GM23338 (cell line): ENCODE results near the gene DCAF7. TPM values are rescaled to one million over a fixed set of nuclear protein-coding genes. Genes with fewer than 3 reads are reported as not detected.

Experiments used
- ATAC-seq: fragments of 200-7000 bp; cut with Tn5 transposase; 3 replicates; pipeline ENCODE4 v1.9.1; 2020
- DNase-seq: peaks from one replicate; pipeline ENCODE4 v3.0.0-alpha.2; 2015; ENCODE audit warnings: low spot score
- H2AFZ ChIP-seq: fragments of 200-600 bp; sonication (generic); 2 replicates; pipeline ENCODE4 v1.8.0; 2016; ENCODE audit warnings: antibody characterized with exemption, mild to moderate bottlenecking, moderate library complexity
- H3F3A ChIP-seq: fragments of 200-600 bp; sonication (generic); replicated peaks from 2 replicates; pipeline ENCODE4 v1.8.0; 2017; ENCODE audit warnings: antibody characterized with exemption, mixed run types, low read depth
- H3K27ac ChIP-seq: fragments of 200-600 bp; sonication (generic); 2 replicates; pipeline ENCODE4 v1.6.1; 2016; ENCODE audit warnings: low read depth
- H3K27me3 ChIP-seq: fragments of 200-600 bp; sonication (generic); 2 replicates; pipeline ENCODE4 v1.8.0; 2016; ENCODE audit warnings: mild to moderate bottlenecking, mixed run types, moderate library complexity; ENCODE audit not compliant: insufficient read depth
- H3K36me3 ChIP-seq: fragments of 200-600 bp; sonication (generic); 2 replicates; pipeline ENCODE4 v1.8.0; 2016; ENCODE audit warnings: mild to moderate bottlenecking; ENCODE audit not compliant: insufficient read depth
- H3K4me1 ChIP-seq: fragments of 200-600 bp; sonication (generic); 2 replicates; pipeline ENCODE4 v1.8.0; 2016; ENCODE audit warnings: mild to moderate bottlenecking, moderate library complexity; ENCODE audit not compliant: insufficient read depth
- H3K4me2 ChIP-seq: fragments of 200-600 bp; sonication (generic); 2 replicates; pipeline ENCODE4 v1.7.1; 2017; ENCODE audit warnings: mixed run types
- H3K4me3 ChIP-seq: fragments of 200-600 bp; sonication (generic); 2 replicates; pipeline ENCODE4 v1.6.1; 2016; ENCODE audit warnings: mixed run types
- H3K79me2 ChIP-seq: fragments of 200-600 bp; sonication (generic); replicated peaks from 2 replicates; pipeline ENCODE4 v1.8.0; 2017; ENCODE audit warnings: mild to moderate bottlenecking; ENCODE audit not compliant: insufficient read depth
- H3K9me2 ChIP-seq: fragments of 200-600 bp; sonication (generic); 2 replicates; pipeline ENCODE4 v1.8.0; 2017; ENCODE audit not compliant: insufficient read depth
- H4K20me1 ChIP-seq: fragments of 200-600 bp; sonication (generic); replicated peaks from 2 replicates; pipeline ENCODE4 v1.8.0; 2017; ENCODE audit warnings: mild to moderate bottlenecking; ENCODE audit not compliant: insufficient read depth
- H3K27ac Mint-ChIP-seq: 2 replicates; pipeline ENCODE4 v1.8.0; 2020; ENCODE audit warnings: inconsistent platforms, mild to moderate bottlenecking, moderate library complexity, mixed read lengths
- H3K27me3 Mint-ChIP-seq: 3 replicates; pipeline ENCODE4 v1.8.0; 2022; ENCODE audit warnings: low read depth, mild to moderate bottlenecking, moderate library complexity, mixed read lengths, inconsistent platforms; ENCODE audit not compliant: insufficient read depth, poor library complexity
- H3K36me3 Mint-ChIP-seq: 3 replicates; pipeline ENCODE4 v1.8.0; 2021; ENCODE audit warnings: low read depth, mild to moderate bottlenecking, inconsistent platforms, moderate library complexity, mixed read lengths
- H3K4me1 Mint-ChIP-seq: 3 replicates; pipeline ENCODE4 v1.8.0; 2020; ENCODE audit warnings: mild to moderate bottlenecking, inconsistent platforms, mixed read lengths
- H3K4me3 Mint-ChIP-seq: 3 replicates; pipeline ENCODE4 v1.8.0; 2021; ENCODE audit warnings: moderate library complexity, mild to moderate bottlenecking, inconsistent platforms, mixed read lengths
- H3K9me3 Mint-ChIP-seq: 3 replicates; pipeline ENCODE4 v1.8.0; 2020; ENCODE audit warnings: moderate library complexity, mild to moderate bottlenecking, inconsistent platforms, mixed read lengths
- CREB1 ChIP-seq: fragments of 250-450 bp; sonication (Bioruptor Pico); IDR thresholded peaks from 2 replicates; pipeline ENCODE4 v1.5.0; 2020; ENCODE audit warnings: low read depth, mild to moderate bottlenecking, moderate library complexity
- ETS1 ChIP-seq: IDR thresholded peaks from 2 replicates; pipeline ENCODE4 v1.6.1; 2016; ENCODE audit warnings: antibody characterized with exemption
- EZH2phosphoT487 ChIP-seq: fragments of 200-600 bp; sonication (generic); IDR thresholded peaks from one replicate; pipeline ENCODE4 v1.8.1; 2018; ENCODE audit warnings: antibody characterized with exemption; ENCODE audit not compliant: unreplicated experiment
- NANOG ChIP-seq: IDR thresholded peaks from 2 replicates; pipeline ENCODE4 v1.6.1; 2016; ENCODE audit warnings: antibody characterized with exemption, borderline replicate concordance
- POLR2AphosphoS5 ChIP-seq: IDR thresholded peaks from 2 replicates; pipeline ENCODE4 v1.6.1; 2016; ENCODE audit warnings: antibody characterized with exemption, low read depth
- REST ChIP-seq: IDR thresholded peaks from one replicate; pipeline ENCODE4 v1.6.1; 2018; ENCODE audit warnings: antibody characterized with exemption; ENCODE audit not compliant: unreplicated experiment
- STAT1 ChIP-seq: IDR thresholded peaks from one replicate; pipeline ENCODE4 v1.6.1; 2016; ENCODE audit warnings: antibody characterized with exemption; ENCODE audit not compliant: unreplicated experiment
- polyA plus RNA-seq: library from polyadenylated mRNA; unstranded; fragments of >200 nt; fragmentation: Nextera tagmentation; extraction: Ambion mirVana; gene quantifications from 2 replicates; pipeline ENCODE4 v1.2.1, GENCODE V29; 2016
- total RNA-seq: library from RNA; depleted of rRNA; stranded (reverse); fragments of >200 nt; shearing (Covaris generic); gene quantifications from 2 replicates; pipeline ENCODE4 v1.2.3, GENCODE V29; 2014

The DCAF7 gene
- total and polyA plus RNA-seq, 2 experiments from 2014 or later: 31.3 to 60.1 TPM

GRCh38 chr17:63600569-63601438 lies 50.5 kb downstream of the DCAF7 start, which contains the start of gene TACO1:
Gene TACO1 (plus strand): TSS chr17:63600895. CDS start chr17:63601084, 189 bp downstream.
- H3K27me3 ChIP-seq: no peaks in the 10 kb centered on the region

GRCh38 chr17:63601439-63602371 lies 51.4 kb downstream of the DCAF7 start:
- Histone ChIP-seq H3K27ac (no peak overlapping the region), H3K79me2 (peaks cover 4% of the 10 kb centered on the region; the same call in 1 of the 2 replicates), H2AFZ (peak overlapping the region; percentile 88), H3K9me2 (no peaks in the 10 kb centered on the region), H3K27me3 (no peaks in the 10 kb centered on the region), H3K4me2 (peak overlapping the region; percentile 99), H4K20me1 (no peaks in the 10 kb centered on the region), H3K4me3 (peak overlapping the region; percentile 88), H3F3A (no peaks in the 10 kb centered on the region), H3K36me3 (peaks cover 6% of the 10 kb centered on the region; the same call in 1 of the 2 replicates), H3K4me1 (peaks cover 6% of the 10 kb centered on the region; the same call in 1 of the 2 replicates)
- Mint-ChIP-seq H3K27ac (peak overlapping the region; percentile 74; the same call in 1 of the 2 replicates), H3K4me3 (peak overlapping the region; percentile 97), H3K27me3 (peaks cover 6% of the 10 kb centered on the region), H3K9me3 (no peaks in the 10 kb centered on the region), H3K4me1 (peaks cover 8% of the 10 kb centered on the region; the same call in 2 of the 3 replicates), H3K36me3 (peaks cover 19% of the 10 kb centered on the region)
- ATAC-seq (no peak), DNase-seq (peak; percentile 13)
- TF ChIP-seq STAT1 (no peak), REST (no peak), POLR2AphosphoS5 (no peak)

More at GRCh38 chr17:63600569-63601438, 50.5 kb downstream of the DCAF7 start, which contains the start of gene TACO1:
- peaks cover 7% of the 10 kb centered on the region for H3K27me3 Mint-ChIP-seq
- peak within 1 kb of the TSS; percentile 97 for H3K4me3 Mint-ChIP-seq
- no peaks in the 10 kb centered on the region for H3K9me3 Mint-ChIP-seq
- Histone ChIP-seq H3K4me2 (peak within 1 kb of the TSS; percentile 99), H3K36me3 (peaks cover 6% of the 10 kb centered on the region; the same call in 1 of the 2 replicates), H2AFZ (peak within 1 kb of the TSS; percentile 88), H3K27ac (peak within 1 kb of the TSS; percentile 71; the same call in 1 of the 2 replicates), H3F3A (no peaks in the 10 kb centered on the region), H3K4me1 (peaks cover 6% of the 10 kb centered on the region; the same call in 1 of the 2 replicates), H4K20me1 (no peaks in the 10 kb centered on the region), H3K79me2 (peaks cover 4% of the 10 kb centered on the region; the same call in 1 of the 2 replicates), H3K4me3 (peak within 1 kb of the TSS; percentile 88), H3K9me2 (no peaks in the 10 kb centered on the region)
- peaks cover 8% of the 10 kb centered on the region; the same call in 2 of the 3 replicates for H3K4me1 Mint-ChIP-seq
- peak within 1 kb of the TSS; percentile 79; the same call in 1 of the 2 replicates for H3K27ac Mint-ChIP-seq
- H3K36me3 Mint-ChIP-seq: peaks cover 11% of the 10 kb centered on the region
- ATAC-seq (peak; percentile 97), DNase-seq (peak; percentile 92)
- TF ChIP-seq EZH2phosphoT487 (no peak), NANOG (no peak), POLR2AphosphoS5 (peak; percentile 75), CREB1 (CRISPR knock-in tag) (peak; percentile 75), ETS1 (peak; percentile 82), STAT1 (no peak)
